Body of pancreas (tissue), 4 donors: Measurements from ENCODE around the gene PRPSAP1. TPM values are rescaled to one million over a fixed set of nuclear protein-coding genes. Genes with fewer than 3 reads are reported as not detected.
A peak's percentile ranks its signal among the peaks of the same experiment; 100 is the strongest.

ENCODE experiments used
- ATAC-seq: fragments of 150-250 bp; one replicate; pipeline ENCODE4 v1.9.1; 2016
- DNase-seq, 4 donors: peaks; one replicate each; pipeline ENCODE4 v3.0.0-alpha.2; 2019
- H3K27ac ChIP-seq, 4 donors: fragments of 200-600 bp; sonication (generic); 1 replicate in 3 of 4; 2 replicates in 1 of 4; pipeline versions ENCODE4 v1.5.1 to v1.6.1; 2016 to 2019; ENCODE audit warnings: mild to moderate bottlenecking in 1 of 4, mixed read lengths in 1 of 4, moderate library complexity in 1 of 4
- H3K27me3 ChIP-seq, 2 donors: fragments of 200-600 bp; sonication (generic); one replicate each; pipeline ENCODE4 v1.6.0; 2016; ENCODE audit warnings: mild to moderate bottlenecking in 1 of 2
- H3K36me3 ChIP-seq, 2 donors: fragments of 200-600 bp; sonication (generic); replicated peaks in 1 of 2; 2 replicates each; pipeline ENCODE4 v1.5.1; 2016; ENCODE audit warnings: low read depth in 2 of 2; ENCODE audit not compliant: insufficient read depth in 1 of 2
- H3K4me1 ChIP-seq: fragments of 200-600 bp; sonication (generic); one replicate; pipeline ENCODE4 v1.6.0; 2016
- H3K4me3 ChIP-seq, 2 donors: fragments of 200-600 bp; sonication (generic); 1 replicate in 1 of 2; 2 replicates in 1 of 2; pipeline ENCODE4 v1.5.1; 2016 to 2019
- H3K9me3 ChIP-seq, 3 donors: fragments of 200-600 bp; sonication (generic); 1 replicate in 2 of 3; 2 replicates in 1 of 3; pipeline ENCODE4 v1.5.1; 2016
- POLR2A ChIP-seq, 3 donors: fragments of 450-650 bp; IDR thresholded peaks; one replicate each; pipeline ENCODE4 v1.6.1; 2016; ENCODE audit warnings: antibody characterized with exemption in 3 of 3, mild to moderate bottlenecking in 2 of 3
- WGBS, 2 donors: methylation state at CpG; one replicate each; pipeline ENCODE4 v1.1.5; 2017; 5-methylcytosine and 5-hydroxymethylcytosine counted together
- intact Hi-C: fragments of 100-400 bp; cut with DNase I; formaldehyde crosslinking; loops from one replicate; pipeline ENCODE4 v1.15.1; 2023
- total RNA-seq, 2 donors: library from RNA; depleted of rRNA; stranded (reverse); fragments of >200 nt; gene quantifications; one replicate each; pipeline ENCODE4 v1.1.0, GENCODE V29; 2016
- TF ChIP-seq, protein P1 (sequence below), 7 experiments: fragments of 450-650 bp in 4 of 7; fragments of 200-600 bp in 3 of 7; sonication (generic) in 3 of 7; IDR thresholded peaks; one replicate each; pipeline ENCODE4 v1.5.1; 2016 to 2019; ENCODE audit warnings: antibody characterized with exemption in 7 of 7

PRPSAP1 gene
- total RNA-seq, 2 donors from 2014 or later = 34.8 to 55.7 TPM

DNA sequence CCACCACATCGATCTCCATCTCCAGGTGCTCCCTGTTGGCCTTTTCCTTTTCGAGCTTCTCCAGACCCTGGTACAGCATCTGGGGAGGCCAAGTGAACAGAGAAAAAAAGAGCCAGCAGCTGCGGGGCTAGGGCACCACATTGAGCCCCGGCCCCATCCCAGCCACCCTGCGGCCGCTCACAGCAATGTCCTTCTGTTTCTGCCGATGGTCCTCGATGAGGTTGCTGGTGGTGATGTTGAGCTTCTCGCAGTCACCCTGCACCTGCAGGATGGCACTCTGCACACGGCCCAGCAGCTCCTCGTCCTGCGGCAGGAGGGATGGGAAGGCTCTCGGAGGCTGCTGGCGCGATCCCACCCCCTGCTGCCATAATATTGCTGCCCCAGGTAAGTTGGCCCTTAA lies 73.1 kb downstream of the PRPSAP1 start:
- Histone ChIP-seq H3K27me3 (no peaks in the 10 kb centered on the region), H3K27ac (no peak overlapping the region), H3K4me3 (no peak overlapping the region), H3K36me3 (no peaks in the 10 kb centered on the region), H3K4me1 (peaks cover 14% of the 10 kb centered on the region), H3K9me3 (no peaks in the 10 kb centered on the region)
- 70 to 81% methylated on average over 11 to 15 of the region's 15 CpGs for WGBS, 2 donors
- no peak for DNase-seq
- TF ChIP-seq POLR2A (IDR thresholded peaks at IDR 0.05) = no peak
- TF ChIP-seq, protein P1, sequence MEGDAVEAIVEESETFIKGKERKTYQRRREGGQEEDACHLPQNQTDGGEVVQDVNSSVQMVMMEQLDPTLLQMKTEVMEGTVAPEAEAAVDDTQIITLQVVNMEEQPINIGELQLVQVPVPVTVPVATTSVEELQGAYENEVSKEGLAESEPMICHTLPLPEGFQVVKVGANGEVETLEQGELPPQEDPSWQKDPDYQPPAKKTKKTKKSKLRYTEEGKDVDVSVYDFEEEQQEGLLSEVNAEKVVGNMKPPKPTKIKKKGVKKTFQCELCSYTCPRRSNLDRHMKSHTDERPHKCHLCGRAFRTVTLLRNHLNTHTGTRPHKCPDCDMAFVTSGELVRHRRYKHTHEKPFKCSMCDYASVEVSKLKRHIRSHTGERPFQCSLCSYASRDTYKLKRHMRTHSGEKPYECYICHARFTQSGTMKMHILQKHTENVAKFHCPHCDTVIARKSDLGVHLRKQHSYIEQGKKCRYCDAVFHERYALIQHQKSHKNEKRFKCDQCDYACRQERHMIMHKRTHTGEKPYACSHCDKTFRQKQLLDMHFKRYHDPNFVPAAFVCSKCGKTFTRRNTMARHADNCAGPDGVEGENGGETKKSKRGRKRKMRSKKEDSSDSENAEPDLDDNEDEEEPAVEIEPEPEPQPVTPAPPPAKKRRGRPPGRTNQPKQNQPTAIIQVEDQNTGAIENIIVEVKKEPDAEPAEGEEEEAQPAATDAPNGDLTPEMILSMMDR (IDR thresholded peaks at IDR 0.05) = no peak
- ATAC-seq = no peak
- intact Hi-C loops = loop anchor here (5.0 kb wide), 1 partner anchor 158 kb away; no protein-coding TSS in a partner anchor

DNA sequence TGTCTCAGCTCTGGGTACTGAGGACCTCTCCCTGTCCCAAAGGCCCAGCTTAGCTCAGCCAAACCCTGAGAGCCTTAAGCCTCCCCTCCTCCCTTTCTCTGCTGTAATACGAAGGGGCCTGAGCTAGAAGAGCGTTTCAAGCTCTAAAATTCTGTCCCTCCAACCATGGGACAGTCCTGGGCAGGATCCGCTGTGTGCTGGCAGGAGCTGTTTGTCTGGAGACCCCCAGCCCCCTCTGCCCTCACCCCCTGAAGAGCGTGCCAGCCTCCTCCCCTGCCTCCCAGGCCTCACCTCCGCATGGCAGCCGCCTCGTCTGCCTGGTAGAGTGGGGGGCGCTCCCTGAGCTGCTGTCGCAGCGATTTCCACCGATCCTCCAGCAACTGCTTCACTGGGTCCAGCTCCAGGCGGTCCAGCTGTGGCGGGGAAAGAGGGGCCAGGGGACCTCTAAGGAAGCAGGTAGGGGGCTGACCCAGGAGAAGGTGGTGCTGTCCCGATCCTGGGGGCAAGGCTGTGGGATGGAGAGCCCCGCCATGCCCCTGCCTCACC lies 73.9 kb downstream of the PRPSAP1 start:
- H3K4me1 ChIP-seq = peaks cover 14% of the 10 kb centered on the region
- no peak for TF ChIP-seq POLR2A (IDR thresholded peaks at IDR 0.05)
- TF ChIP-seq, protein P1 (IDR thresholded peaks at IDR 0.05) = no peak
- intact Hi-C loops = loop anchor here (5.0 to 10.0 kb wide), 2 partner anchors 158 to 265 kb away; no protein-coding TSS in a partner anchor
- H3K4me3 ChIP-seq = no peak overlapping the region
- WGBS, 2 donors = 68 to 78% methylated on average over 13 to 15 of the region's 15 CpGs
- no peaks in the 10 kb centered on the region for H3K27me3 ChIP-seq
- peak overlapping the region in 3 of 4 donors; percentile 34 to 46 (median 35) for H3K27ac ChIP-seq
- ATAC-seq = no peak
- DNase-seq = no peak
- H3K36me3 ChIP-seq = no peaks in the 10 kb centered on the region
- no peaks in the 10 kb centered on the region for H3K9me3 ChIP-seq

DNA sequence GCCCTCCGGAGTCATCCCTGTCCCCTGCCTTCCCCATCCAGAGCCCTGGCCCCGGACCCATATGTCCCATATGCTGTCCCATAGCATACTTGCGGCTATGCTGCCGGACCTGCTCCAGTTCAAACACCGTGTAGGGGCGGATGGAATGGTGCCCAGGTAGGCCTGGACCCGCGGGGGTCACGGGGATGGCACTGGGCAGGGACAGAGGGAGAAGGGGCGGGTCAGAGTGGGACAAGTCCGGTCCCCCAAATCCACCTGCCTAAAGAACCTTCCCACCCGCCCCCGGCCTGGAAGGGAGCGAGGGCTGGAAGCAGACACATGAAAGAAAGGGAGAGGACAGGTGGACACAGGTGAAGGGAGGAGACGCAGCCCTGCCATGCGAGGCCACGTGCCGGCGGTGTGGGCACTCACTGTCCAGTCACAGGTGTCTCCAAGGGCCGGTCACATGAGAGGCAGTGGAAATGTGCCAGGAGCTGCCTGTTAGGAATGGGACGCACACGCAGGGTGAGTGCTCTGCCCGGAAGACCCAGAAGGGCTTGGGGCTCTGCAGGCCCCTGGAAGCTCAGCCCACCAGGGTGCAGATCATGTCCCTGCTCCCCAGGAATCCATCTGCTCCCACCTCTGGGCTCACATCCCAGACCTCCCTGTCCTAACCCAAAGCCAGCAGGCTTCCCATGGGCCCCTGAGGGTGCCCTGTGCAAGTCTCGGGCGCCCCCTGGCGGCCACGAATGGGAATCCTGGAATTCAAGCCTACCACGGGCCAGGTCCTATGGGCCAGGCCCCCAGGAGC lies 74.6 kb downstream of the PRPSAP1 start:
- no peaks in the 10 kb centered on the region for H3K36me3 ChIP-seq
- ATAC-seq = peak; percentile 93
- peak; percentile 92 to 95 (median 94) for DNase-seq
- H3K27me3 ChIP-seq = no peaks in the 10 kb centered on the region
- intact Hi-C loops = loop anchor here (10.0 kb wide), 1 partner anchor 264 kb away; no protein-coding TSS in a partner anchor
- H3K9me3 ChIP-seq = no peaks in the 10 kb centered on the region
- H3K27ac ChIP-seq = peak overlapping the region in 3 of 4 donors; percentile 34 to 46 (median 35)
- H3K4me3 ChIP-seq = no peak overlapping the region
- H3K4me1 ChIP-seq = peaks cover 14% of the 10 kb centered on the region
- TF ChIP-seq, protein P1 (IDR thresholded peaks at IDR 0.05) = peak; percentile 94 to 98 (median 97)
- TF ChIP-seq POLR2A (IDR thresholded peaks at IDR 0.05) = peak in 1 of 3 donors; percentile 28
- 46 to 57% methylated on average over 20 to 28 of the region's 28 CpGs for WGBS, 2 donors

DNA sequence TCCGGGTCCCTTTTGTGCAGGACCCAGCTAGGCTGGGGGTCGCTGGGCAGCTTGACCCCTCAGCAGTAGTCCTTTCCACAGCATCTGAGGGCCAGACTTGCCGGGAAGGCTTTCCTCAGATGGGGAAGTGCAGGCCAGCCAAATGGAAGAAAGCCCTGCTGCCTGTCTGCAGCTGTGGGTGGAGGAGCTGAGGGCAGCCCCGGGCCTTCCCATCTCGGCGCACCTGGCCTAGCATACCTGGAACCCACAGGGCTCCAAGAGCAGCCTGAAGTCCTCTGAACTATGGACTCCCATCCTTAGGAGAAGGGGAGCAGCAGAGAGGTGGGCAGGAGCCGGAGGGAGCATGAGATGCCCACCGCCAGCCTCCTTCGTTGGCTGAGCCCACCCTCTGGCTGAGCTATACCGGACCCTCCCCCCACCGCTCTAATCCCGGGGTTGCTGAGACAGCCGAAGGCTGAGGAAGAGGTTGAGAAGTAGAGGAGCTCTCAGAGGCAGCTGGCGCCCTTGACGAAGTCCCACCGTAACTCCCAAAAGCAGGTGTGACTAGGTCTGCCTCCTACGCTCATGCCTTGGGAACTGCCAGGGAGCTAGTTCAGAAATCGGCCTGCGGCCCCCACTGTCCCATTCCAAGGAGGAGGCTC lies 75.3 kb downstream of the PRPSAP1 start:
- Histone ChIP-seq H3K27me3 (no peaks in the 10 kb centered on the region), H3K36me3 (no peaks in the 10 kb centered on the region), H3K4me1 (peaks cover 14% of the 10 kb centered on the region), H3K9me3 (no peaks in the 10 kb centered on the region), H3K4me3 (no peak overlapping the region), H3K27ac (peak overlapping the region in 1 of 4 donors; percentile 35)
- intact Hi-C loops = loop anchor here (10.0 kb wide), 1 partner anchor 264 kb away; no protein-coding TSS in a partner anchor
- DNase-seq = no peak
- WGBS, 2 donors = 85 to 98% methylated on average over 10 to 17 of the region's 19 CpGs
- no peak for ATAC-seq
- TF ChIP-seq POLR2A (IDR thresholded peaks at IDR 0.05) = no peak
- TF ChIP-seq, protein P1 (IDR thresholded peaks at IDR 0.05) = no peak
